RWPE1 (cell line): ENCODE data around the gene SPO11.
A peak's percentile ranks its signal among the peaks of the same experiment; 100 is the strongest.

Source experiments
- CTCF ChIA-PET: fragments of 350-600 bp; sonication (Branson Sonifier 250); formaldehyde crosslinking; extraction: SDS; loops from one replicate; lab custom pipeline; 2021; lab: Yijun Ruan, JAX
- POLR2A ChIA-PET: fragments of 400-600 bp; formaldehyde crosslinking; extraction: SDS; loops from one replicate; lab custom pipeline; 2020; ENCODE audit warnings: antibody characterized with exemption; ENCODE audit not compliant: low non-redundant PET; lab: Yijun Ruan, JAX
- DNase-seq: peaks from one replicate; pipeline ENCODE4 v3.0.0; 2012; ENCODE audit warnings: low spot score
- H3K27ac ChIP-seq: fragments of 450-650 bp; 2 replicates; pipeline ENCODE4 v1.5.1; 2017
- CTCF ChIP-seq: fragments of 450-650 bp; conservative IDR thresholded peaks from 2 replicates; pipeline ENCODE4 v1.5.1; 2017; ENCODE audit warnings: low read depth, mild to moderate bottlenecking

SPO11 gene

GRCh38 chr20:57287007-57287880, 42.4 kb upstream of the SPO11 start:
- DNase-seq = no peak
- ChIA-PET CTCF (no interaction called here), POLR2A (no interaction called here)
- no peak for TF ChIP-seq CTCF
- no peak overlapping the region for H3K27ac ChIP-seq

DNA sequence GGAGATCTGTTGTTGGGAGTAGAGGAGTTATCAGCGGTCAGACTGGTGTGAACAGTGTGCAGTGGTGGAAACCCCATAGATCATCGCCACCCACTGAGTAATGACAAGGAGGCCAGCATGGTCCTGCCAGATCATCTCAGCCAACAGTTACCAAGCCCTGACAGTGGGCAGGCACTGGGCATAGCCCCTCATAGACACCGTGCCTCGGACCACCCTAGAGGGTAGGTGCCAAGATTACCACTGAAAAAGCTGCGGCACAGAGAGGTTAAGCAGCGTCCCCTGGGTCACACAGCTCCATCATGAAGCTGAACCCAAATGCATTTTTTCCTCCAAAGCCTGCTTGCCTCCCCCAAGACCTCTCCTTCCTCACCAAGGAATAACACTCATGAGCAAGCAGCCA, 41.7 kb upstream of the SPO11 start:
- DNase-seq = no peak
- TF ChIP-seq CTCF = no peak
- H3K27ac ChIP-seq = no peak overlapping the region
- ChIA-PET POLR2A (no interaction called here), CTCF (no interaction called here)

GRCh38 chr20:57288651-57289277, 40.8 kb upstream of the SPO11 start:
- DNase-seq = no peak
- TF ChIP-seq CTCF = no peak
- CTCF ChIA-PET = interaction anchor here (0.8 kb wide), 1 partner anchor 239 kb away, joined by 4 read pairs; no protein-coding TSS in a partner anchor
- POLR2A ChIA-PET = interaction anchor here (0.6 kb wide), 1 partner anchor 35 kb away, joined by 3 read pairs; no protein-coding TSS in a partner anchor
- no peak overlapping the region for H3K27ac ChIP-seq

- POLR2A ChIA-PET = interaction anchor here (0.6 kb wide), 1 partner anchor 34 kb away, joined by 3 read pairs; no protein-coding TSS in a partner anchor
- no peak overlapping the region for H3K27ac ChIP-seq
- TF ChIP-seq CTCF = no peak
- CTCF ChIA-PET = no interaction called here
- no peak for DNase-seq
Observed at GRCh38 chr20:57289391-57290177, 40.0 kb upstream of the SPO11 start.

DNA sequence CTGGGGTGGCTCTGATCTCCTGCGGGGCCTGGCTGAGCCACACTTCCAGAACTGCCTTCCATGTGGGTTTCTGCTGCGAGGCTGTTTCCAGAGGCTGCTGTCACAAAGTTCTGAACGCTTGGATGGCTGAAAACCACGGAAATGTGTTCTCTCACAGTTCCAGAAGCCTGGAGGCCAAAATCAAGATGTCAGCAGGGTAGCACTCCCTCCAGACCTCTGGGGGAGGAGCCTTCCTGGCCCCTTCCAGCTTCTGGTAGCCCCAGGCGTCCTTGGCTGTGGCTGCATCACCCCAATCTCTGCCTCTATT, 39.5 kb upstream of the SPO11 start:
- ChIA-PET CTCF (interaction anchor here (0.6 to 1.0 kb wide), 2 partner anchors 25 to 42 kb away, joined by 3 to 4 read pairs; no protein-coding TSS in a partner anchor), POLR2A (no interaction called here)
- DNase-seq = no peak
- H3K27ac ChIP-seq = no peak overlapping the region
- TF ChIP-seq CTCF = no peak

DNA sequence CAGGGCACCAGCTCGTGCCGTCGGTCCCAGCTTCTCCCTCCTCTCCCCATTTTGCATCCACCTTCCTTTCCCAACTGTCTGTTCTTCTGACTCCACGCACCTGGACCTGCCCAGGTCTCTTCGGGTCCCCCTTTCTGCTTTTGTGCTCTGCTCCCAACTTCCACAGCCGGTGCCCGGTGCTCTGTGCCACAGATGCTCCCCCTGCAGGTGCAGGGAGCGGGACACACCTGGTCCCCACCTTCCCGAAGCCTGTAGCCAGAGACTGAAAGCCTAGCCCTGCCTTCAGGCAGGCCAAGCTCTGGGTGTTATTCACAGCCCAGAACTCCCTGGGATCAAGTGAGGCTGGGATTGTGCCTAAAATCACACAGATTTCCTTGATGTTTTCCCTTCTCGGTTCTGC, 38.6 kb upstream of the SPO11 start:
- CTCF ChIA-PET = interaction anchor here (0.6 to 1.3 kb wide), 5 partner anchors 8 to 201 kb away, joined by 3 to 4 read pairs (median 3); no protein-coding TSS in a partner anchor
- peak; percentile 37 for DNase-seq
- POLR2A ChIA-PET = no interaction called here
- H3K27ac ChIP-seq = no peak overlapping the region
- no peak for TF ChIP-seq CTCF
